Fibroblast of the aortic adventitia (primary cell): ENCODE results near the gene CPOX. TPM values are rescaled to one million over a fixed set of nuclear protein-coding genes. Genes with fewer than 3 reads are reported as not detected.

Experiments used
- DNase-seq: peaks from one replicate; pipeline ENCODE4 v3.0.0-alpha.2; 2010; ENCODE audit warnings: low read depth
- H3K4me3 ChIP-seq: 2 replicates; pipeline ENCODE4 v1.5.1; 2011; ENCODE audit warnings: low read depth, mild to moderate bottlenecking, control low read depth, low read length, moderate library complexity
- CTCF ChIP-seq: IDR thresholded peaks from 2 replicates; pipeline ENCODE4 v1.5.1; 2011; ENCODE audit warnings: mild to moderate bottlenecking, low read length, control low read depth, inconsistent platforms; ENCODE audit not compliant: insufficient read depth
- total RNA-seq: library from RNA; depleted of rRNA; stranded (reverse); fragments of >200 nt; gene quantifications from 2 replicates; pipeline ENCODE4 v1.2.3, GENCODE V29; 2012; ENCODE audit warnings: low replicate concordance

CPOX gene
- total RNA-seq, 1 donor = 22.6 TPM

GRCh38 chr3:98551754-98552153 is 41.7 kb downstream of the CPOX start:
- TF ChIP-seq CTCF = no peak
- DNase-seq = no peak
- no peak overlapping the region for H3K4me3 ChIP-seq

GRCh38 chr3:98551236-98551635 is 42.2 kb downstream of the CPOX start:
- TF ChIP-seq CTCF = no peak
- no peak for DNase-seq
- H3K4me3 ChIP-seq = no peak overlapping the region

- no peak for TF ChIP-seq CTCF
- no peak overlapping the region for H3K4me3 ChIP-seq
- DNase-seq = no peak
Observed at GRCh38 chr3:98550833-98551232, 42.6 kb downstream of the CPOX start.

- no peak for TF ChIP-seq CTCF
- no peak overlapping the region for H3K4me3 ChIP-seq
- DNase-seq = no peak
Observed at GRCh38 chr3:98548544-98548943, 44.9 kb downstream of the CPOX start.

- TF ChIP-seq CTCF = no peak
- no peak overlapping the region for H3K4me3 ChIP-seq
- no peak for DNase-seq
Observed at GRCh38 chr3:98545940-98546339, 47.5 kb downstream of the CPOX start.

GRCh38 chr3:98542623-98543022 is 50.8 kb downstream of the CPOX start:
- no peak for TF ChIP-seq CTCF
- no peak overlapping the region for H3K4me3 ChIP-seq
- DNase-seq = no peak

GRCh38 chr3:98541695-98542094 is 51.7 kb downstream of the CPOX start:
- DNase-seq = no peak
- no peak overlapping the region for H3K4me3 ChIP-seq
- no peak for TF ChIP-seq CTCF
